Mucosa of gallbladder (tissue), 1 donor: Measurements from ENCODE around the gene OSBPL1A. TPM values are rescaled to one million over a fixed set of nuclear protein-coding genes. Genes with fewer than 3 reads are reported as not detected.

Experiments used
- DNase-seq: peaks from one replicate; pipeline ENCODE4 v3.0.0-alpha.2; 2020; ENCODE audit warnings: low spot score
- total RNA-seq: library from RNA; stranded (reverse); gene quantifications from one replicate; pipeline ENCODE4 v1.2.1, GENCODE V29; 2021
- donor health status: DM: no; HTN: no; CAD: no.

Gene OSBPL1A
- total RNA-seq, 1 donor from 2014 or later = 33.6 TPM

- no peak for DNase-seq
These were observed 129.7 kb downstream of the OSBPL1A start for GRCh38 chr18:24267878-24268277.

- DNase-seq = no peak
These were observed 131.5 kb downstream of the OSBPL1A start for GRCh38 chr18:24266131-24266530.

- no peak for DNase-seq
These were observed 132.0 kb downstream of the OSBPL1A start for GRCh38 chr18:24265502-24266064.

DNA sequence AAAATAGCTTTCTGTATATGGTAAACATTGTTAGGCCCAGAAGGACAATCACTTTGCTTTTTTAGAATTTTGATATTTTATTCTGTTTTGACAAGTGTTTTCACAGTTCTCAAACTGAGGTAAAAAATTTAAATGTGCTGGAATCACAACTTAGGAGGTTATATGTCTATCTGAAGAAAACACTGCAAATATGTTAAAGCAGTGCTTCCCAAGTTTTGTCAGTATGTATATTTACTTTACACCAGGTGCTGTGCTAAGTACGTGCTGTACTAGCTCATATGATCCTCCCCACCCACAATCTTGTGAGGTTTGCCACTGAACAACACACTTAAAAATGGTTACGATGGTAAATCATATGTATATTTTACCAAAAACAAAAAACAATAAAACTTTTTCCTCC is 134.6 kb downstream of the OSBPL1A start:
- no peak for DNase-seq

DNA sequence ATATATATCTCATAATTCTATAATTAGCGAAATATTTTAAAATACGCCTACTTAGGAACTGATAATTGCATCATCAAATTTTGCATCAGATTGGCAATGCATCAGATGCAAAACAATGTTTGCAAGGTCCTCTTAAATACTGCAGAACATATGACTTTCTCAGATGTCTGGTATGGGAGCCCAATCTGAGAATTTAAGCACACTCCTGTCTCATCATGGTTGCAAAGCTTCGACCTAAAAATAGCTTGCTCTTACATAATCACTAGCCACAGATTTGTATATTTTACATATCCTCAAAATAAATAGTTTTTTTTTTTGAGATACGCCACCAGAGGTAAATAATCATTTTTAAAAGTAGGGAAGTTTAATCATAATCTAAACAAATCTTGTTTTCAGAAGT is 135.5 kb downstream of the OSBPL1A start:
- DNase-seq = no peak

DNA sequence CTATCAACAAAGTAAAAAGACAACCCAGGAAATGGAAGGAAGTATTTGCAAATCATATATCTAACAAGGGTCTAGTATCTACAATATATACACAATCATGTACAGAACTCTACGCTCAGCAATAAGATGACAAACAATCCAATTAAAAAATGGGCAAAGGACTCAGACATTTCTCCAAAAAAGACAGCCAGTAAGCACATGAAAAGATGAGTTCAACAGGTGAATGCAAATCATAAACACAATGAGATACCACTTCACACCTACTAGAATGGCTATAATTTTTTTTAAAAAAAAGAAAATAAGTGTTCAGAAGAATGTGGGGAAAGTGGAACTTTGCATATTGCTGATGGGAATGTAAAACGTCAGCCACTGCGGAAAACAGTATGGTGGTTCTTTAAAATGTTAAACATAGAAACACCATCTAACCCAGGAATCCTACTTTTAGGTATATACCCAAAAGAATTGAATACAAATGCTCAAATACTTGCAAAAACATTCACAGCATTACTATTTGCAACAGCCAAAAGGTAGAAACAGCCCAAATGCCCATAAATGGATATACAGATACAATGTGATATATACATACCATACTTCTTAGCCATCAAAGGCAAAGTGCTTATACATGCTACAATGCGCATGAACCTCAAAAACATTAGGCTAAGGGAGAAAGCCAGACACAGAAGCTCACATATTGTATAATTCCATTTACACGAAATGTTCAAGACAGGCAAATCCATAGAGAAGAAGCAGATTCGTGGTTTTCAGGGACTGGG is 137.6 kb downstream of the OSBPL1A start:
- DNase-seq = no peak

GRCh38 chr18:24254071-24254470 is 143.6 kb downstream of the OSBPL1A start:
- no peak for DNase-seq

DNA sequence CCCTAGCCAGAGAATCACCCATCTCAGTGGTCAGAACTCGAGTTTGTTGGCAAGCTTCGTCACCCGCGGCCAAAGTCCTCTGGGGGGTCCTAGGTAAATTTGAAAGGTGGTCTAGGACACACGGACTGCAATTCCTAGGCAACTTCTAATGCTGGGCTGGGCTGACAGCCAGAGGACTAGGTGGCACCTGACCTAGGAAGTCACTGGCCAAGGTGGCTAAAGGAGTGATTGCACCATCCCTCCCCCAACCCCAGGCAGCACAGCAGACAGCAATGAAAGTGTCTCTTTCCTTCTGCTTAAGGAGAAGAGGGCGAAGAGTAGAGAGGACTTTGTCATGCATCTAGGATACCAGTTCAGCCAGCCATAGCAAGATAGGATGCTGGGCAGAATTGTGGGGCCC is 147.9 kb downstream of the OSBPL1A start:
- DNase-seq = no peak

DNA sequence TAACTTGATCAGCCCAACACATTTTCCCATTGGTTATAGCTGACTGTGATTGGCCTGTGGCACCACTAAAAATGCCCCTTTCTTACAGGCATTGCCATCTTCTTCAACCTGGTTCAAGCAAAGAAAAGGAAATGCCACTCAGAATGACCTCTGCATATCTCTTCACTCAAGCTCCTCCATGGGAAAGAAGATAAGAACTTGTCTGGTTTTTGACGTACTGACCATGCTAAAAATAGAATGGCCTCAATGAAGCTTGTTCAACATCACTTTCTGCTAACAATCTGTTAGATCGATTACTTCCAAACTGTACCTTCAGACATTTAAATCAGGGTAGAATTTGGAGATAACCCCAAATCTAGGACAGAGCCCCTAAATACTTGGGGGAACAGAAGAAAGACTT is 149.3 kb downstream of the OSBPL1A start:
- no peak for DNase-seq

DNA sequence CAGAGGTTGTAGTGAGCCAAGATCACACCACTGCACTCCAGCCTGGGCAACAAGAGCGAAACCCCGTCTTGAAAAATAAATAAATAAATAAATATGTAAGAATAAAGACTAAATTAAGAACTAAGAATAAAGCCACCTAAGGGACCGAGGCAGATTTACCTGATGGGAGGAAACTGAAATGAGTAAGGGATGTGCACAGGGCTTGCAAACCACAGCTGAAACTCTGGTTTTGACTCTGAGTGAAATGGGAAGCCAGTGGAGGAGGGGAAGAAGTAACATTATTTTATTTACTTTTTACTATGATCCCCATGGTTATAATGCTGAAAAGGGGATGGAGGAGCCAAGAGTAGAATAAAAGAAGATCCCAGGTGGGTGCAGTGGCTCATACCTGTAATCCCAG is 151.5 kb downstream of the OSBPL1A start:
- no peak for DNase-seq

GRCh38 chr18:24244698-24245097 is 152.9 kb downstream of the OSBPL1A start:
- DNase-seq = no peak

GRCh38 chr18:24243677-24244076 is 153.9 kb downstream of the OSBPL1A start:
- DNase-seq = no peak

DNA sequence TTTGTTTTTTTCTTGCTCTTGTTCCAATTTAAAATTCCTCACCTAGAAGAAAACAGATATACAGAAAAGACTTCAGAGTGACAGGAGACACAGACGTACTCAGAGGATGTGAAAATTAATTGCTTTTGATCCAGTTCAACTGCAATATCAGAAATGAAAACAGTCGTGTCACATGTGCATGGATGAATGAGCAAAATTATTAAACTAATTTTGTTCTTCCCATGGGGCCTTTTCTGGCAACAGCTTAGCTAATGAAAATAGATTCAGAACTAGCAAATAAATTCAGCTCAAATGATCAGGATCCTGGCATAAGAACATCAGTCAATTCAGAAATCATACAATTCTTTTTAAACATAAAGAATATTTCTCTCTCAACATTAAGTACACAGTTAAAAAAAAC is 158.3 kb downstream of the OSBPL1A start:
- no peak for DNase-seq

DNA sequence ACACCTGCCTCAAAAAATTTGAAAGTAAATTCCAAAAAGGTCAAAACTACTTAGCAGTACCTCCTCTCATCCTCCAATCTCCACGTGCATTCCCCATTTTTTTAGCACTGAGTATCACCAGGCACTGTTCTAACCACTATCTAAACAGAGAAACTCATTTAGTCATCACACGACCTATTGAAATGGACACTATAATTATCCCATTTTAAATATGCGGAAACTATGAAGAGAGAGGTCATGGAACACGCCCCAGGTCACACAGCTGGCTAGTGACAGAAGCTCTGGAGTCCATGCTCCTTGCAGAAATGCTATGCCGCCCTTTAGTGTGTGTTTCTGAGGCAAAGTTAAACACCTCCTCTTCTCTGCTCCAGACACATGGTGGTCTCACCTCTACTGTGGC is 159.2 kb downstream of the OSBPL1A start:
- DNase-seq = no peak

- no peak for DNase-seq
These were observed 162.7 kb downstream of the OSBPL1A start for GRCh38 chr18:24234850-24235418.

DNA sequence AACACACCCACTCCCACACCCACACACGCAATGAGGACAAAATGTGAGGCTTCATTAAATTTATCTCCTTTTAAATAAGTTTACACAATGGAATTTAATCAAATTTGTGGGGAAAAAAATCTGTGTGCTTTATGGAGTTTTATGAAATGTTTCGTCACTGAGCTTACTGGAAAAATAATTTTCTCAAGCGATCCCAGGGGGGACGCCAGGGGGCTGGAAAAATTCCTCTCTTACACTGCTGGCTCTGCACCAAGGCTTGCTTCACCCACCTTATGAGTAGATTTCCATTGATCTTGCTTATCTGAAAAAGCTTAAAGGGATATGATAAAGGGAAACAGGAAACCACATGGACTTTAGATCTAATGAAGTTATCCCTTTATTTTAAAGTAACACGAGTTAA is 163.3 kb downstream of the OSBPL1A start:
- DNase-seq = no peak

DNA sequence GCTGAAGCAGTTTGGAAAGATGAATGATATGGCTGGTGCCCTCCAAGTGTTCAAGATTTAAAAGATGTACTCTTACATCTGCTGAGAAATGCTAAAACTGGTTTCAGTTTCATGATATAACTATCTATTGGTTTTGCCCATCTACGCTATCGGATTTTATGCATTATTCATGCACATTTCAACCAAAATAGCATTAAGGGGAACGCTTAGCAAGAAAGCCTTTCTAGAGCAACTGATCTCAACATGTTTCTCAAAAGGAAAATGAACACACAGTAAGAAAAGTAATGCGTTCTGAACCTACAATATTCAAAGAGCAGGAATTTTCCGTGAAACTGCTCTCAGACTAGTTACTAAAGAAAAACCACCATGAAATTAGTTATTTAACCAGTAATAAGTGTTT is 164.8 kb downstream of the OSBPL1A start:
- DNase-seq = no peak

DNA sequence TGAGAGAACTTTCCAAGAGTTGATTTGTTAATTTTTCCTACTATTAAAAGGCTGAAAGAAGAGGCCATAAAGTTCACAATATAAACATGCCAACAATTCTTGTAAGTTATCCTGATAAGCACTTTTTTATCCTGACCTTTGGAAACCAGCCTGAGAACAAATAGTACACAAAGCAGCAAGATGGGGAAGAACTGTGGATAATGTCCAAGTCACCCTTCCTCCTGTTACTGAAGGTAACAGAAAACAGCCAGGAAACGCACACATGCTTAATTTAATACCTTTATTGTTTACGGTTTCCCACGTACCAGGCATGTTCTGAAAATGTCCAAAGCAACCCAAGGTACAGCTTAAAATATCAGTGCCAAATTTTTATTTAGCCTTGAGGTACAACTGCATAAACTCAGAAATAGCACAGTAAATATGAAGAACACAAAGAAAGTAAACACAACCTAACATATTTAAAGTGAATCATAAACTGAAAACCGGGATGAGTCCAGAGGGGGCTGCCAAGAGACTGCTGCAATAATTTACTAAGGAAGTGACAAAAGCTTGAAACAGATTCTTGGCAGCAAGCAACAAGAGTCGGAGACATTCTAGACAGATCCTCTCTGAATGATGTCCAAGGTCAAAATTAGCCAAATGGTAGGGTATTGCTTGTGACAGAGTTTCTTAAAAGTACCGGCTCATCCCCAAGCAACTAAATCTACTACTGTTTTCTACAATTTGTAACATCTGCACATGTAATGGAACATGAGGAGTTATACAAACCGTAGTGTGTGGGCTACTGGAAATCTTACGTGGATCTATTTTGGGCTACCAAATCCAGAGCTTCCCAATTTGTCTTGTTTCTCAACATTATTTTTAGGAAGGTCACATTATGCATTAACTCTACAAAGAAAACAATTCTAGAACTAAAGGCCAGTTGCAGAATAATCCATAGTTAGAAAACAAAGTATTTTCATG is 165.6 kb downstream of the OSBPL1A start:
- DNase-seq = no peak

DNA sequence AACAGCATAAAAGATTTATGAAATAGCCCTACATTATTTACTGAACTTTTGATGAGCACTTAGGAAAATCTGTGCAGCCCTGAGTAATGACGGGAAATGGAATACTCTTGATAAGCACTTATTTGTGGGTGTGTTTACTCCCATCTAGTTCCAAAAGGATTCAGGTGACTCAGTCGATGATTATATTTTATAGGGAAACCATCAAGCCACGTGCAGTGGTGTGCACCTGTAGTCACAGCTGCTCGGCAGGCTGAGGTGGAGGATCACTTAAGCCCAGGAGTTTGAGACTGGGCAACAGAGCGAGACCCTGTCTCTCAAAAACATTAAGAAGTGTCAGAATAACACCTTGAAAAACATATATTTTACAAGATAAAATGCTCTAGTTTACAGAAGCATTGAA is 166.9 kb downstream of the OSBPL1A start:
- DNase-seq = no peak

DNA sequence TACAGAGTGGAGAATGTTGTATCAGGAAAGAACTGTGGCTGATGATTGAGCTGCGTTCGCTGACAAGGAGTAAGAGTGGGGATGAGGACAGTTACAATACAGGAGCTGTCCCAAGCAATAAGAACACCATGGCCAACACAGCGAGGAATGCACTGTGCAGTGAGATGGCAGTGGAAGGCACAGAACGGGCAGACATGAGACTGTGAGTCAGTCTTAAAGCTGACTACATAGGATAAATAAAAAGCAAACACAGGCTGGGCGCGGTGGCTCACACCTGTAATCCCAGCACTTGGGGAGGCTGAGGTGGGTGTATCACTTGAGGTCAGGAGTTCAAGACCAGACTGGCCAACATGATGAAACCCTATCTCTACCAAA is 169.0 kb downstream of the OSBPL1A start:
- DNase-seq = no peak

DNA sequence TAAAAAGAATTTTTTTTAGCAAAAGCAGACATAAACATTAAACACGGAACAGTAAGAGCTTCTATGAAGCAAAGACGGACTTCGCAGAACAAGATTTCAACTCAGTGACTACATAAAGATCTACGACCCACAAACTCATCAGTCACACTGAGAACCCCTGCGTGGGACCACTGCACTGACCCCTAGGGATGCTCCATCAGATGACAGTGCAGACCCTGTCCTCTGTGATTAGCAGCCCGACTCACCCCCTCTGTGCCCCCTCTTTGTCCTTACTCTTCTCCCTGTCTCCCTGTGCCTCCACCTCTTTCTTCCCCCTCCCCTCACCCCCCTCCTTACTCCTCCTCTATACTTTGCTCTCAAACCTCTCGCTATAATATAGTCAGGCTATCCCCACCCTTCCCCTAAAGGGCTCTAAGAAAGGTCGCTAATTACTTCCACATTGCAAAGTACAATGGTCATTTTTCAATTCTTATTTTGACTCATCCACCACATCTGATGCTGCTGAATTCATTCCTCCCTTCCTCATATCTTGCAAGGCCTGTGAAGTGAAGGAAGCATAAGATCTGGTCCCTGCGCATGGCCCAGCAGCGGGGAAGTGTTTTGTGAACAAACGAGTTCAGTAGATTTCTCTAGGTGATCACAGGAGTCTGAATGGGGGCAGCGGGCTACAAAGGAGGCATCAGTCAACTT is 169.5 kb downstream of the OSBPL1A start:
- DNase-seq = no peak

- no peak for DNase-seq
These were observed 177.3 kb downstream of the OSBPL1A start for GRCh38 chr18:24220318-24220688.
